B cell (primary cell): ENCODE data around the gene THSD4. TPM values are rescaled to one million over a fixed set of nuclear protein-coding genes. Genes with fewer than 3 reads are reported as not detected.

Experiments used
- ATAC-seq: fragments of 200-7000 bp; cut with Tn5 transposase; one replicate; pipeline ENCODE4 v1.10.0; 2021; ENCODE audit warnings: low read depth, mild to moderate bottlenecking, moderate number of reproducible peaks, moderate library complexity
- CTCF ChIA-PET: fragments of 350-600 bp; sonication (Branson Sonifier 250); formaldehyde crosslinking; loops from one replicate; lab custom pipeline; 2021; ENCODE audit warnings: antibody characterized with exemption, inconsistent platforms; lab: Charles Lee
- POLR2A ChIA-PET: fragments of 350-600 bp; sonication (Branson Sonifier 250); formaldehyde crosslinking; loops from one replicate; lab custom pipeline; 2021; ENCODE audit warnings: antibody characterized with exemption; lab: Charles Lee
- DNase-seq: peaks from one replicate; pipeline ENCODE4 v3.0.0; 2013
- H2AFZ ChIP-seq: 2 replicates; pipeline ENCODE4 v1.6.1; 2012; ENCODE audit warnings: mild to moderate bottlenecking, low read depth, low read length; ENCODE audit not compliant: insufficient read depth, poor library complexity, severe bottlenecking
- H3K27ac ChIP-seq, 2 donors: 1 replicate in 1 of 2; 2 replicates in 1 of 2; pipeline ENCODE4 v1.5.1; 2012 to 2013; ENCODE audit warnings: low read length in 2 of 2, mild to moderate bottlenecking in 2 of 2, moderate library complexity in 1 of 2
- H3K27me3 ChIP-seq, 4 experiments: fragments of 200-600 bp in 1 of 4; sonication (generic) in 1 of 4; replicated peaks in 1 of 4; 1 replicate in 2 of 4; 2 replicates in 2 of 4; pipeline versions ENCODE4 v1.6.1 to v1.7.0; 2013 to 2016; ENCODE audit warnings: low read length in 3 of 4, mild to moderate bottlenecking in 2 of 4, mixed read lengths in 1 of 4, moderate library complexity in 1 of 4; ENCODE audit not compliant: insufficient read depth in 4 of 4, control insufficient read depth in 3 of 4; ENCODE audit errors: control extremely low read depth in 1 of 4
- H3K36me3 ChIP-seq, 2 experiments: replicated peaks in 1 of 2; 1 replicate in 1 of 2; 2 replicates in 1 of 2; pipeline versions ENCODE4 v1.6.1 to v1.7.1; 2013; ENCODE audit warnings: low read length in 1 of 2; ENCODE audit not compliant: insufficient read depth in 2 of 2, control insufficient read depth in 1 of 2; ENCODE audit errors: control extremely low read depth in 1 of 2, extremely low read depth in 1 of 2
- H3K4me1 ChIP-seq, 2 donors: fragments of 200-600 bp in 1 of 2; sonication (generic) in 1 of 2; 1 replicate in 1 of 2; 2 replicates in 1 of 2; pipeline versions ENCODE4 v1.5.1 to v1.6.1; 2013 to 2017; ENCODE audit warnings: low read length in 2 of 2; ENCODE audit not compliant: control insufficient read depth in 2 of 2, insufficient read depth in 2 of 2
- H3K4me2 ChIP-seq: replicated peaks from 2 replicates; pipeline ENCODE3; 2012; ENCODE audit warnings: mild to moderate bottlenecking, low read depth, low read length; ENCODE audit not compliant: poor library complexity, severe bottlenecking
- H3K4me3 ChIP-seq, 5 experiments: fragments of 200-600 bp in 1 of 5; sonication (generic) in 1 of 5; 1 replicate in 3 of 5; 2 replicates in 2 of 5; pipeline versions ENCODE4 v1.5.1 to v1.7.0; 2011 to 2016; ENCODE audit warnings: low read length in 4 of 5, mild to moderate bottlenecking in 4 of 5, low read depth in 2 of 5, control low read depth in 1 of 5, moderate library complexity in 1 of 5; ENCODE audit not compliant: insufficient read depth in 1 of 5; ENCODE audit errors: control extremely low read depth in 1 of 5, extremely low read depth in 1 of 5
- H3K79me2 ChIP-seq: fragments of 200-600 bp; sonication (generic); one replicate; pipeline ENCODE4 v1.6.0; 2016; ENCODE audit warnings: low read length; ENCODE audit not compliant: control insufficient read depth, insufficient read depth
- H3K9ac ChIP-seq: fragments of 200-600 bp; sonication (generic); 2 replicates; pipeline ENCODE4 v1.6.1; 2017; ENCODE audit warnings: mild to moderate bottlenecking, low read length, moderate library complexity
- H3K9me3 ChIP-seq, 3 donors: one replicate each; pipeline versions ENCODE4 v1.6.1 to v1.7.1; 2013; ENCODE audit warnings: low read length in 2 of 3; ENCODE audit not compliant: control insufficient read depth in 2 of 3, insufficient read depth in 1 of 3; ENCODE audit errors: control extremely low read depth in 1 of 3
- H4K20me1 ChIP-seq: 2 replicates; pipeline ENCODE4 v1.6.0; 2012; ENCODE audit warnings: mild to moderate bottlenecking, low read length; ENCODE audit not compliant: insufficient read depth, control insufficient read depth, poor library complexity, severe bottlenecking
- H3K27ac Mint-ChIP-seq: one replicate; pipeline ENCODE4 v1.8.0; 2021; ENCODE audit warnings: mixed read lengths
- H3K27me3 Mint-ChIP-seq: one replicate; pipeline ENCODE4 v1.8.0; 2021; ENCODE audit warnings: mixed read lengths
- H3K4me1 Mint-ChIP-seq: one replicate; pipeline ENCODE4 v1.8.0; 2021; ENCODE audit warnings: mixed read lengths
- H3K4me3 Mint-ChIP-seq: one replicate; pipeline ENCODE4 v1.8.0; 2021; ENCODE audit warnings: mixed read lengths
- H3K9me3 Mint-ChIP-seq: one replicate; pipeline ENCODE4 v1.8.0; 2022; ENCODE audit warnings: mixed read lengths; ENCODE audit not compliant: insufficient read depth
- CTCF ChIP-seq: fragments of 200-600 bp; IDR thresholded peaks from one replicate; pipeline ENCODE4 v1.8.0; 2022; ENCODE audit warnings: antibody characterized with exemption, mild to moderate bottlenecking
- EZH2 ChIP-seq: IDR thresholded peaks from 2 replicates; pipeline ENCODE4 v1.6.1; 2012; ENCODE audit warnings: borderline replicate concordance, low read depth, mild to moderate bottlenecking, moderate library complexity, low read length; ENCODE audit not compliant: insufficient read depth, poor library complexity, severe bottlenecking
- WGBS: methylation state at CpG from one replicate; pipeline ENCODE4 v1.1.5; 2013; ENCODE audit warnings: missing lambda C conversion rate; ENCODE audit not compliant: insufficient coverage; 5-methylcytosine and 5-hydroxymethylcytosine counted together
- intact Hi-C: fragments of 100-400 bp; cut with micrococcal nuclease; formaldehyde crosslinking; loops from one replicate; pipeline ENCODE4 v1.10.0; 2022
- polyA plus RNA-seq: library from polyadenylated mRNA; depleted of rRNA; stranded (reverse); fragments of >200 nt; gene quantifications from 2 replicates; pipeline ENCODE4 v1.2.3, GENCODE V29; 2012
- total RNA-seq, 2 donors: library from RNA; stranded (reverse); fragments of 120-200 nt in 1 of 2; gene quantifications; 1 replicate in 1 of 2; 2 replicates in 1 of 2; pipeline versions ENCODE4 v1.2.3 to v1.2.4, GENCODE V29; 2013 to 2022

The THSD4 gene
- total and polyA plus RNA-seq, 2 donors (not counting 1 experiment from before 2014, with no cell fraction given): not detected

- Histone ChIP-seq H3K4me3 (no peak overlapping the region), H2AFZ (no peak overlapping the region), H3K79me2 (no peaks in the 10 kb centered on the region), H4K20me1 (no peaks in the 10 kb centered on the region), H3K4me2 (no peak overlapping the region), H3K9me3 (no peaks in the 10 kb centered on the region), H3K27me3 (peaks cover 0 to 8% (median 0%) of the 10 kb centered on the region in 4 experiments), H3K27ac (no peak overlapping the region), H3K36me3 (no peaks in the 10 kb centered on the region), H3K4me1 (no peaks in the 10 kb centered on the region), H3K9ac (no peak overlapping the region)
- Mint-ChIP-seq H3K27me3 (peaks cover 16% of the 10 kb centered on the region), H3K4me1 (no peaks in the 10 kb centered on the region), H3K9me3 (no peaks in the 10 kb centered on the region), H3K27ac (no peak overlapping the region), H3K4me3 (no peak overlapping the region)
- WGBS: 79% methylated on average over 4 of the region's 8 CpGs
- DNase-seq (no peak), ATAC-seq (no peak)
- no peak for TF ChIP-seq CTCF
- TF ChIP-seq EZH2: no peak
- intact Hi-C loops: no loop called here
- ChIA-PET CTCF (interaction anchor here (0.6 kb wide), 1 partner anchor 466 kb away, joined by 3 read pairs; no protein-coding TSS in a partner anchor), POLR2A (no interaction called here)
Observed at GRCh38 chr15:71124937-71125790, 9.9 kb downstream of the THSD4 start.

- H3K27me3 ChIP-seq: peaks cover 0 to 8% (median 0%) of the 10 kb centered on the region in 4 experiments
- H4K20me1 ChIP-seq: no peaks in the 10 kb centered on the region
- WGBS: 87% methylated on average over 11 of the region's 14 CpGs
- POLR2A ChIA-PET: no interaction called here
- no peaks in the 10 kb centered on the region for H3K9me3 ChIP-seq
- CTCF ChIA-PET: no interaction called here
- H3K79me2 ChIP-seq: no peaks in the 10 kb centered on the region
- no peaks in the 10 kb centered on the region for H3K4me1 ChIP-seq
- H3K4me3 ChIP-seq: no peak overlapping the region
- no peaks in the 10 kb centered on the region for H3K36me3 ChIP-seq
- Mint-ChIP-seq H3K4me3 (no peak overlapping the region), H3K27ac (no peak overlapping the region), H3K4me1 (no peaks in the 10 kb centered on the region), H3K9me3 (no peaks in the 10 kb centered on the region), H3K27me3 (peaks cover 10% of the 10 kb centered on the region)
- intact Hi-C loops: no loop called here
- no peak for ATAC-seq
- no peak for DNase-seq
- H3K27ac ChIP-seq: no peak overlapping the region
- H3K9ac ChIP-seq: no peak overlapping the region
- no peak for TF ChIP-seq CTCF
- TF ChIP-seq EZH2: no peak
- no peak overlapping the region for H2AFZ ChIP-seq
- no peak overlapping the region for H3K4me2 ChIP-seq
Observed at GRCh38 chr15:71125831-71126450, 10.7 kb downstream of the THSD4 start.
